Heart right ventricle (tissue), 16 donors: ENCODE data around the gene SCGB1D4. TPM values are rescaled to one million over a fixed set of nuclear protein-coding genes. Genes with fewer than 3 reads are reported as not detected.
A peak's percentile ranks its signal among the peaks of the same experiment; 100 is the strongest.

ENCODE experiments used
- ATAC-seq, 8 donors: fragments of 200-7000 bp; cut with Tn5 transposase; one replicate each; pipeline ENCODE4 v1.9.1; 2020; ENCODE audit warnings: mild to moderate bottlenecking in 8 of 8, moderate library complexity in 8 of 8, moderate number of reproducible peaks in 1 of 8
- DNase-seq, 2 donors: peaks; one replicate each; pipeline ENCODE4 v3.0.0-alpha.2; 2020
- H3K27ac ChIP-seq, 10 donors: fragments of 200-600 bp; sonication (generic) in 2 of 10; one replicate each; pipeline versions ENCODE4 v1.5.0 to v1.8.0; 2020 to 2022; ENCODE audit warnings: mild to moderate bottlenecking in 3 of 10
- H3K27me3 ChIP-seq, 7 donors: fragments of 200-600 bp; one replicate each; pipeline ENCODE4 v1.8.0; 2021 to 2022; ENCODE audit warnings: mild to moderate bottlenecking in 2 of 7
- H3K36me3 ChIP-seq, 9 donors: fragments of 200-600 bp; sonication (generic) in 1 of 9; one replicate each; pipeline versions ENCODE4 v1.5.0 to v1.8.0; 2020 to 2022; ENCODE audit warnings: mild to moderate bottlenecking in 2 of 9
- H3K4me1 ChIP-seq, 9 donors: fragments of 200-600 bp; sonication (generic) in 1 of 9; one replicate each; pipeline versions ENCODE4 v1.5.0 to v1.8.0; 2020 to 2022; ENCODE audit warnings: mild to moderate bottlenecking in 4 of 9
- H3K4me3 ChIP-seq, 10 donors: fragments of 200-600 bp; sonication (generic) in 2 of 10; one replicate each; pipeline versions ENCODE4 v1.5.0 to v1.8.0; 2020 to 2022; ENCODE audit warnings: mild to moderate bottlenecking in 7 of 10, moderate library complexity in 2 of 10
- H3K9me3 ChIP-seq, 11 donors: fragments of 200-600 bp in 10 of 11; sonication (generic) in 2 of 11; one replicate each; pipeline versions ENCODE4 v1.5.0 to v1.8.0; 2013 to 2022; ENCODE audit warnings: mild to moderate bottlenecking in 2 of 11, control low read depth in 1 of 11, moderate library complexity in 1 of 11
- CTCF ChIP-seq, 9 donors: fragments of 200-600 bp; sonication (generic) in 2 of 9; IDR thresholded peaks; one replicate each; pipeline versions ENCODE4 v1.5.0 to v1.8.0; 2021 to 2022; ENCODE audit warnings: antibody characterized with exemption in 9 of 9, mild to moderate bottlenecking in 5 of 9, moderate library complexity in 1 of 9
- WGBS, 2 donors: extraction: QIAGEN DNeasy Blood & Tissue Kit; methylation state at CpG; one replicate each; pipeline ENCODE4 v1.1.7; 2013; ENCODE audit warnings: inconsistent platforms in 1 of 2; 5-methylcytosine and 5-hydroxymethylcytosine counted together
- intact Hi-C, 10 donors: fragments of 100-400 bp; cut with DNase I; formaldehyde crosslinking; loops; one replicate each; pipeline versions ENCODE4 v1.11.1 to v1.14.2; 2022
- polyA plus RNA-seq, 2 donors: library from polyadenylated mRNA; stranded (reverse); fragments of 200-250 nt; gene quantifications; one replicate each; pipeline ENCODE4 v1.2.3, GENCODE V29; 2013
- total RNA-seq, 10 donors: library from RNA; stranded (reverse); fragmentation: NEBNext Ultra II Directional in 3 of 10; extraction: Animal tissue kit (Norgen Biotek cat#: 25700) in 3 of 10; gene quantifications; one replicate each; pipeline versions ENCODE4 v1.2.1 to v1.2.4, GENCODE V29; 2021 to 2023
- donor health status: Arrhythmogenic right ventricular cardiomyopathy.
- donor health status: ischemic (EF 13 %, LVEDD 7.1; RV severe dilation, severe dysfunction).
- donor health status: healthy with polysubstance abuse.
- donor health status: DM: no; HTN: yes; CAD: no.
- donor health status: DM: no; HTN: no; CAD: no.
- donor health status: ischemic (EF 25% LVEDD 6.9; RV normal size, moderate dysfunction).
- donor health status: ischemic (EF 25% LVEDD 5.7; RV mildly dilated, moderate dysfunction).
- donor health status: healthy.
- donor health status: DM: yes; HTN: yes; CAD: no.
- donor health status: Ischemic cardiomyopathy.
- donor health status: ischemic (EF 35%, LVEDD 5.7; RV mildly dilated, moderate dysfunction).
- donor health status: nonischemic (EF 11% LVEDD 7.7; RV severe dilation, severe dysfunction).
- donor health status: DM: yes; HTN: yes; CAD: no.
- donor health status: PGD.
- donor health status: ischemic (EF 29% LVEDD 5.4; RV normal size, mild dysfunction).
- donor health status: nonischemic (EF 23%, LVEDD 6.1; RV moderate dilation, normal function).

The SCGB1D4 gene
- total and polyA plus RNA-seq, 12 donors: not detected

- 70 to 78% methylated on average over 5 of the region's 5 CpGs for WGBS, 2 donors
- intact Hi-C loops: no loop called here
- Histone ChIP-seq H3K27ac (no peak overlapping the region), H3K4me1 (no peaks in the 10 kb centered on the region), H3K4me3 (no peak overlapping the region), H3K27me3 (peaks cover 0 to 25% (median 10%) of the 10 kb centered on the region in 7 donors), H3K36me3 (no peaks in the 10 kb centered on the region), H3K9me3 (no peaks in the 10 kb centered on the region)
- no peak for ATAC-seq
- TF ChIP-seq CTCF (IDR thresholded peaks at IDR 0.05): no peak
- DNase-seq: no peak
Measured at GRCh38 chr11:62273284-62273683, 25.6 kb downstream of the SCGB1D4 start.

GRCh38 chr11:62269654-62270278 lies 29.1 kb downstream of the SCGB1D4 start, which contains the start of gene SCGB2A2:
Gene SCGB2A2, plus strand, starts transcription at chr11:62270158. Its CDS starts 59 bp downstream, at chr11:62270217.
- H3K4me1 ChIP-seq: no peaks in the 10 kb centered on the region
- H3K27ac ChIP-seq: no peak within 1 kb of the TSS
- no peak for DNase-seq
- H3K4me3 ChIP-seq: no peak within 1 kb of the TSS
- peak in 4 of 9 donors; percentile 10 to 31 (median 19) for TF ChIP-seq CTCF (IDR thresholded peaks at IDR 0.05)
- WGBS, 2 donors: 75 to 76% methylated on average over 10 of the region's 10 CpGs
- intact Hi-C loops: no loop called here
- peaks cover 0 to 39% (median 17%) of the 10 kb centered on the region in 7 donors for H3K27me3 ChIP-seq
- no peak for ATAC-seq
- no peaks in the 10 kb centered on the region for H3K36me3 ChIP-seq
- H3K9me3 ChIP-seq: no peaks in the 10 kb centered on the region

DNA sequence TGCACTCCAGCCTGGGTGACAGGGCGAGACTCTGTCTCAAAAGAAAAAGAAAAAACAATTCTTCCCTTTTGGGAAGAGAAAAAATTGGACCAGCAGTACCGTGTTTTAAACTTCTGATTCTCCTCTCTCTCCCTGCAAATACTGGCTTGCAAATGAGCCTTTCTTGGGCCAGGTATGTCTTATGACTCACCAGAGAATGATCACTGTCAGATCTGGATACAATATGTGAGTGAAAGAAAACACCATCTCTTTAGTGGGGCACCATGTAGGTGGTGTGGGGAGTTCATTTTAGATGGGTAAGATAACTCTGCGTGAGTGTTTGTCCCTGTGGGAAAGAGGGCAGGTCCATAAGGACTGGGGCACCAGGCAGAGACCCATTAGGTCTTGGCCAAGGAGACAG lies 31.3 kb downstream of the SCGB1D4 start:
- Histone ChIP-seq H3K36me3 (no peaks in the 10 kb centered on the region), H3K4me1 (no peaks in the 10 kb centered on the region), H3K27me3 (peaks cover 0 to 39% (median 17%) of the 10 kb centered on the region in 7 donors), H3K9me3 (no peaks in the 10 kb centered on the region), H3K27ac (no peak overlapping the region), H3K4me3 (no peak overlapping the region)
- no peak for DNase-seq
- ATAC-seq: no peak
- WGBS, 2 donors: 62 to 65% methylated on average over 3 of the region's 3 CpGs
- no peak for TF ChIP-seq CTCF (IDR thresholded peaks at IDR 0.05)
- intact Hi-C loops: no loop called here

DNA sequence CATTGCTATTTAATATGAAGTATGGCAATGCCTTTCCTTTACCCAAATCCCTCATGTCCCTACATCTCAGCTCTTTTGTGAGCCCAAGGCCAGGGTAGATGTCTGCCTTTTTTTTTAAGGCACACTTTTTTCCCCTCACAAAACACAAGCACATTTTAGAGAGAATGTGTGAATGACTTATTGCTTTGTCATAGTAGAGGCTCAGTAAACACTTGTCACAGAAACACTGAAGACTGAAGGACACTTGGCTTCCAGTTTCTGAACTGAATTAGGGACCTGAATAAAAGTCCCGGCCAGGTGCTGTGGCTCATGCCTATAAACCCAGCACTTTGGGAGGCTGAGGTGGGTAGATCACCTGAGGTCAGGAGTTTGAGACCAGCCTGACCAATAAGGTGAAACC lies 31.8 kb downstream of the SCGB1D4 start:
- Histone ChIP-seq H3K27me3 (peaks cover 0 to 39% (median 17%) of the 10 kb centered on the region in 7 donors), H3K4me3 (no peak overlapping the region), H3K27ac (no peak overlapping the region), H3K9me3 (no peaks in the 10 kb centered on the region), H3K4me1 (no peaks in the 10 kb centered on the region), H3K36me3 (no peaks in the 10 kb centered on the region)
- no peak for TF ChIP-seq CTCF (IDR thresholded peaks at IDR 0.05)
- intact Hi-C loops: no loop called here
- DNase-seq (no peak), ATAC-seq (no peak)
- 89 to 90% methylated on average over 1 of the region's 1 CpG for WGBS, 2 donors
